ENCODE data around the gene WWOX.
"Not testable (repeated sequence)": the region's sequence is repeated elsewhere in the genome, so short reads cannot be mapped to it uniquely, and the experiment has no call there.

The WWOX gene

DNA sequence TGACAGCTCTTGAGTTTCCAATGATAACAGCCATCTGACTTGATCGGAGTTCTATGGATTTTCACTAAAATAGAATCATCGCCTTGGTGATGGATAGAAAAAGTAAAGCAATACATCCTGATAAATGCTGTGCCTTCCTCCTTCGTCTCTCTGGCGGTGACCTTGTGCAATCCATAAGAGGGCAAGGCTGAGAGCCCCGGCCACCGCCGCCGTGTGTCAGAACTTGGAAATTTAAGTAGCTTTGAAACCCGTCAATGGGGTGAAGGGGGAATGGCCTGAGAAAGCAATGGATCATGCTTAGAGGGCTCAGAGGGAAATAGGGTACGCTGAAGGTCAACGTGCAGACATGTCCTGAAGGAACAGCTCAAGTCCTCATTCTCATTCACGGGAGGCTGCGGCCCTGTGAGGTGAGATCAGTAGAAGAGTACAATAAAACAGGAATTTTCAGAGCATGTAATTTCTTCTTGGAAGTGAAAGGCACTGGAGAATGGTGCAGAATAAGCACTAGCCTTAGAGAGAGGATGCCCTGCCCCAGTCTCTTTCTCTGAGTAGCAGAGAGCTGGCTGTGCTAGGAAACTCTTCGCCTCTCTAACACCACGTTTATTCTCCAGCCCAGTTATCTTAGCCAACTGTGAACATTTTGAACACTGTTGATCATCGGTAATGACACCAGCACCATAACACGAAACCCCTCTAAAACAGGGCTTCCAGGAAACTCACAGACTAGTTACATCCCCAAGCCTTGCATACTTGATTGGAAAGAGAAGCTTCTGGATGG, 573.5 kb downstream of the WWOX start:
- DNase-seq, result no peak

DNA sequence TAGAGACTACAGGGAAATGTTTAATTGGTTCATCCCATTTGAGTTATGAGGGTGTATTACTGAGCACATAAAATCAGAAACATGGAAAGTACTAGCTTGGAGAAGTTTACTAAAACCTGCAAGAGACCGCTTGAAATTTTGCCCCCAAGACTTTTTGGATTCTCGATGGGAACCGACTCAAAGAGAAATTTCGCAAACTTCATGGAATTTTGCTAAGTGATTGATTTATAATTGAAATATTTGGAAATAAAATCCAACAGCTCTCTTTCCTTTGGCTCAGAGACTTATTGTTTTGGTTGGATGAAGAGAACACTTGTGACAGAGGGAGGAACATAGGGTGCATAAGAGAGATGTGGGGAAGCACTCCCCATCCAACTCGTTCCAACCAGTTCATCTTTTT, 574.4 kb downstream of the WWOX start:
- no peak for DNase-seq

DNA sequence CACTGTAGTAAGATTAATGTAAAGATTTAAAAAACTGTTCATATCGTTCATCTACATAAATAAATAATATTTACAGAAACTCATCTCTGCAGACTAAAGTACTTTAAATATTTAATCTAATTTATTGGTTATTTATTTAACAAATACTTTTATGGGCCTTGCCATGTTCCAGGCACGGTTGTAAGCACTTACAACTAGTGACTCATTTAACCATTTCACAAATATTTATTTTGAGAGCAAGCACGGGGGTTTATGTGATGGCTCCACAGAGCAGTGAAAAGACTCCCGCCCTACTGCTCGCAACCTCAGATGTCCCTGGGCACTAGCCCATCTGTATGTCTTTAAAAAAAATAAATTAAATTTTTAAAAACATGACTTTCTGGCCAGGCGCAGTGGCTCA, 575.9 kb downstream of the WWOX start:
- DNase-seq, result no peak

DNA sequence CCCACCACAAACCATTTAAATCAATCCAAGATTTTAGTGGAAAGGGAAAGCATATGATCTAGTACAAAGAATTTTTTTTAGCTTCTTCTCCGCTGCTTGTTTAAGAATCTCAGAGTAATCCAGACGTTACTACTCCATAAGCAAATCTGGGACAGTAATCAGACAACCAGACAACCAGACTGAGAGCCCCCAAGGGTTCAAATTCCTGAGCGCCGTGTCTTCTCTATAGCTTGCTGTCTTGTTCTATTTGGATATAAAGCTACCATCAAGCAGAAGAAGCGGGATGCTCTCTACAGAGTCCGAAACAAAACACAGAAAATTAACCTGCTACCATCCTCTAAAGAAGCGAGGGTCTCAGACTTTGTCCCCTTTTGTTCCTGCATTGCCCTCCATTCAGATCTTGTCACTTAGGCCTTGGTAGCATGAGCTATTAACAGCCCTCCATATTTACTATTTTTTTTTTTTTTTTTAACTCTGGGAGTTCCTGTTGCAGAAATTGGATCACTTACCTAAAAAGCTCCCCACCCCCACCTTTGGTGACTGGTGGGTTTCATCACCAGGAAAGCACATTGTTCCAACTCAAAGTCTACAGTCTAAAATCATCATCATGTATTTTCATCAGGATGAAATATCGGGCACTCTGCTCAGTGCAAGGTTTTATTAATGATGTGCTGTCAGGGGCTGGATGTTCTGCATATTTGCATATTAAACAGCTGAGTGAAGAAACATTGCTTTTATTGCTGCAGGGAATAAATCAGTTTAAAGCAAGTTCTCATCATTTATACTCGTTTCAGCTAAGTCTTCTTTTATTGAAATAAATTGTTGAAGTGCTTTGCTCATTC, 576.7 kb downstream of the WWOX start:
- DNase-seq, result no peak

DNA sequence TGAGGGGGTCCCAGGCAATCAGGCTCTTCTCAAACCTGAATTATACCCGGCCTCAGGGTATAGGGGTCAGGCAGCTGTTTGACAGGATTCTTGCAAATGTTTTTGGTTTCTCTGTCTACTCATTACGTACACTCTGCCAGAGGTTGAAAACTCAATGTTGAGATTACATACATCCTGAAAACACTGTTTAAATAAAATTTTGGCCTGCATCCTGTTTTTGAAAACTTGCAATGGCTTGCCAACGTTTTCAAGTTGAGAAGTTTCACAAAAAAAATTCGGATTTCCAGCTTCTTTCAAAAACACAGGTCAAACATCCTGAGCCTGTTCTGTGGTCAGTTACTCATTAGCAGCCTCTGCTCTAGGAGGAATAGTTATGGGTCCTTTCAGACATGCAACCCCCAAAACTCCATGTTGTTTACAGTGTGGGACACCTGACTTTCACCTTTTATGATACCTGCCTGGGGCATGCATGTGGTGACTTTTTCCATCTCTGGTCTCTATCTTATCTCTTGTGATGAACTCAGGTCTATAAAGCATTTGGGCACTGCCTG, 577.8 kb downstream of the WWOX start:
- DNase-seq, result no peak

DNA sequence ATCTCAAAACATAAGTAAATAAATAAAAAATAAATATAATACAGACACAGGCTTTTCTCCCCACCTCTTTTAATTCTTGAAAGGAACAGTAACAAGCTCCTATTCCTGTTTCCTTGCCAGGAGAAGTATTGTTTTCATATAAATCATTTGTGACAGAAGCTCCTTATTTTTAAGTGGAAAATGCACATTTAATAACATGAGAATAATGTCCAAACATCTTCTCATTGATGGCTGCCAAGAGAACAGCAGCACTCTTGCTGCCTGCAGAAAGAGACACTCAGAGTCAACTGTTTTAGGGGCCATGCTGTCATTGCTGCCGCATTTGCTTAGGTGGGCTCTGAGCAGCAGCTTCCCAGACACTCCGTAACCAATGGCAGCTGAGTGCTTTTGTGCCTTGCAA, 580.1 kb downstream of the WWOX start:
- DNase-seq, result no peak

DNA sequence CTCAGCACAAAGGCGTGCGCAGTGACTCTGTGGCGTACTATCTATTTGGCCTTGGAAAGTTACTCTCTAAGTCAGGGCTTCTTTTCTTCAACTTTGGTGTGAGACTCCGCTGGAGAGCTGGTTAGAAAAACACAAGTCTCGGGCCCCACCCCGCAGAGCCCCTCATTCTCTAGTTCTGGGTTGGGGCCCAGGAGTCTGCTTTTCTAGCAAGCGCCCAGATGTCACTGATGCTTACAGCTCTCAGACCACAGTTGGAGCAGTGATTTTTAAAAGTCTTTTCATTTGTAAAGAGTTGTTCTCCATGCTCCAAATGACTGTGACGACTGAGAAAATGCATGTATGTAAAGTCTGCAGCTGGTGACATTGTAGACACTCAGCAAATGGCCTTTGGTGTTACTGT, 582.3 kb downstream of the WWOX start:
- no peak for DNase-seq

DNA sequence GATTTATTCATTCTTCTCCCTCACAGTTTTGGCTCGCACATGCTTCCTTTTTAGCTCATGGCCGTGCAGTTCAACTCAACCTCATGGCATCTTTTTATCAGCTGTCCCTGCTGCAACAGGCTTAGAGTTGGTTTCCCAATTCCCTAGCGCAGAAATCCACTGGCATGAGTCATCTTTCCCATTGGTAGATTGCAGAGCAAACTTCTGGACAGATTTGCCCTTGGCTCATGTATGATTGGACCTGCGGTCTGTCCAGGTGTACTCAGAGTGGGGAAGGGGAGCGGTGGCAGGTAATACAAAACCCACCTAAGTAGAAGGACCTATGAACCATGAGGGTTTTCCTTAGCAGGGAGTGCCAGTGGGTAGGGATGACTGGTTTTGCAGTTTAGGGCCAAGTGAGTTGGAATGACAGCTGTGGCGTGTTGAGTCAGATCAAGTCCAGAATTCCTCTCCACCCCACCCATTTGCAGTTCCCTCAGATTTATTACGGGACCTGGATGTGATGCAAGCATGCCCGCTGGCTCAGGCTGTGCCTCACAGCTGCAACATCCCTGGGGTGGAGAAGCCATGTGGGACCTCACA, 584.7 kb downstream of the WWOX start:
- no peak for DNase-seq

DNA sequence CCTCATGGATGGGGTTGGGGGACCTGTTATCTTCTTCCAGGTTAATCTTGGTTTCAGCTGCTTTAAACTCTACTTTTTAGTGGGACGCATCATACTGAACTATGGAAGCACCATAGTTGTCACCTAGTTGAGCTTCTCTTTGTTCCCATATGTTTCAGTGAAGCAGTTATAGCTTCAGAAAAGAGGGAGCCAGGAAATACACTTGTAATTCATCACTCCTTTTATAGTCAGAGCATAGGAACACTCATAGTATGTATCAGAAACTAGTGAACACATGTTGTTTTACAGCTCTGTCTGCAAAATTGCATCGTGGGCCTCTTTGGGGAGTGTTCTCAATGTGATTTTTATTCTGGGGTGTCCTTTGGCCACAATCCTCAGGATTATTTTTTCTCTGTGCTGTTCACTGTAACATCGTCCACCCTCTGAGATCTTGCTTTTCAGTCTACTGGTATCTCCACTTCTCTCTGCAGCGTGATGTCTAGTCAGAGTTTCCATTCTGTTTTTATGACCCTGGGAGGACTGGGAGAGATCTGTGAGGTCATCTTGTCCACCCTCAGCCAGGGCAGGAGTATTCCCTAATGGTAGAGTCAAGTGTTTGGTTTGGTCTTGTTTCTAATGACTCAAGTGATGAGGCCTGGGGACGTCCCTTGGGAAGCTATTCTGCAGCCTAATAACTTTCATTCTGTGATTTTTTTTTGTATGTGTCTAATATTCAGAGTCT, 585.4 kb downstream of the WWOX start:
- DNase-seq, result no peak

DNA sequence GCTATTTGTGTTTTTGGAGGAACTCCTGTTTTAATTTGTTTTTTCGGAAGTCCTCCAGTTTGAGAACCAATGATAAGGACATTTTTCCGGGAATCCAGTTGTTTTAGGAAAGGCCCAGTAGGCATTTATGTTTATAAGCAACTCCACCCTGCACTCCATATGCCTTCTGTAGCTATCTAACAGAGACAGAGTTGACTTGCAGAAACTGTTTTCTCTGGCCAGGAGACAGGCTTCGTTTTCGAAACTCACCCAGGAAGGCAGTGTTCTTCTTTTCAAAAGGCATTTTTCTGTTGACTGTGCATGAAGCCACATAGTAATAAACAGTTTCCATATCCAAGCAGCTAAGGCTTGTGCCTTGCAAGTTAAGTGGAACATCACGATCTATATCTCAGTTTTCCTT, 587.1 kb downstream of the WWOX start:
- DNase-seq, result no peak

DNA sequence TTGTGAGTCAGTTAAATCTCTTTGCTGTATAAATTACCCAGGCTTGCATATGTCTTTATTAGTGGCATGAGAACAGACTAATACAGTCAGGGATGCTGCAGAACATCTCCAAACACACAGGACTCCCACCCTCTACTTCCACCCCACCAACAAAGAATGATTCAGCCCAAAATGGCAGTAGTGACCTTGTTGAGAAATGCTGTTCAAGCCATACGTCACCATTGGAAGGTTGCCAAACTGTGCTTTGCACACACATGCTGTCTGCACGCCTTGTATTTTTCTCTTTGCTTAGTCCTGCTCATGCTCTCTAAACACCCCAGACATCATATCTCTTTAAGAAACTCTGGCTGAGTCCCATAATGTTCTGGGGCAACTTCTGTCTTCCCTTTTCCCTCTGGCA, 589.6 kb downstream of the WWOX start:
- no peak for DNase-seq

DNA sequence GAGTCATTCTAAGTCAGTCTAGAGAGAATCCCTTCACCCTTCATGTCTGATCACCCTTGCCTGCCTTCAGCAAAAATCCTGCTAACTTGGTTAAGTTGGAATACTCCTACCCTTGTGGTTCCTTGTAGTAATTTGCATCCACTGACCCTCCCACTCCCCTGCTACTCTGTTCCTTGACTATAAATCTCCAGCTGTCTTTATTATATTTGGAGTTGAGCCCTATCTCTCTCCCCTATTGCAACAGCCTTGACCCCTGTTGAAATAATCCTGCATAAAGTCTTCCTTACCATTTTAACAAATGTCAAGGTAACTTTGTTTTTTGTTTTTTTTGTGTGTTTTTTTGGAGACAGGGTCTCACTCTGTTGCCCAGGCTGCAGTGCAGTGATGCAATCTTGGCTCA, 590.1 kb downstream of the WWOX start:
- no peak for DNase-seq

DNA sequence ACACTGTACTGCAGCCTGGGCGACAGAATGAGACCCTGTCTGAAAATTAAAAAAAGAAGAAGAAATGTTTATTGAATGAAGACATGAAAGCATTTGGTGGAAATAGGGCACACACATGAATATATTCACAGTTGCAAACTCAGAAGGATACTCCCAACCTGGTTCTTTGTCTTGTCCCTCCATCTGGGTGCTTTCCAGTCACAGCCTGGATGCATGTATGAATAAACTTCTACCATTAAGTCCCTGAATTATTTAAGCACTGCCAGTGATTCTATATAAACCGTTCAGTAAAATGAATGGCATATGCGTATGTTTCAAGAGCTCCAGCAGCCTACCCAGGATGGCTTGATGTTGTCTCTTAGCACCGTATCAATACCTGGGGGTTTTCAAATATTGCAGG, 591.1 kb downstream of the WWOX start:
- no peak for DNase-seq

DNA sequence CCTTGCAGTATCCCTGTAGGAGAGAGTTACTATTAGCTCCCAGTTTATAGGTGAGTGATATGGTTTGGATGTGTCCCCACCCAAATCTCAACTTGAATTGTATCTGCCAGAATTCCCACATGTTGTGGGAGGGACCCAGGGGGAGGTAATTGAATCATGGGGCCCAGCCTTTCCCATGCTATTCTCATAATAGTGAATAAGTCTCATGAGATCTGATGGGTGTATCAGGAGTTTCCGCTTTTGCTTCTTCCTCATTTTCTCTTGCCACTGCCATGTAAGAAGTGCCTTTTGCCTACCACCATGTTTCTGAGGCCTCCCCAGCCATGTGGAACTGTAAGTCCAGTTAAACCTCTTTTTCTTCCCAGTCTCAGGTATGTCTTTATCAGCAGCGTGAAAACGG, 592.3 kb downstream of the WWOX start:
- DNase-seq, result not testable (repeated sequence)

DNA sequence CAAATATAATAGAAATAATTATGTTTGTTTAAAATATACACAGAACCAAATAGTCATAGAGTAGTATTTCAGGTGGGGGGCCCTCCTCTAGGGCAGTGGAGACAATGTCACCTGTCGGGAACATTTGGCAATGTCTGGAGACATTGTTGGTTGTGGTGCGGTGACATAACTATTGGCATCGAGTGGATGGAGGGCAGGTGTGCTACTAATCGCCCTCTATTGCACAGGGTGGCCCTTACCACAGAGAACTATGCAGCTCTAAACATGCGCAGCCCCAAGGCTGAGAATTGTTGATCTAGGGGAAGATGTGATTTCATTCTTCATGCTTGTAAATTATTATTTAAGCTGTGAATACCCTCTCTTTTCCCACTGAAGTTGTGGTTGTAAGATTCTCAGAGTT, 594.0 kb downstream of the WWOX start:
- DNase-seq, result no peak

DNA sequence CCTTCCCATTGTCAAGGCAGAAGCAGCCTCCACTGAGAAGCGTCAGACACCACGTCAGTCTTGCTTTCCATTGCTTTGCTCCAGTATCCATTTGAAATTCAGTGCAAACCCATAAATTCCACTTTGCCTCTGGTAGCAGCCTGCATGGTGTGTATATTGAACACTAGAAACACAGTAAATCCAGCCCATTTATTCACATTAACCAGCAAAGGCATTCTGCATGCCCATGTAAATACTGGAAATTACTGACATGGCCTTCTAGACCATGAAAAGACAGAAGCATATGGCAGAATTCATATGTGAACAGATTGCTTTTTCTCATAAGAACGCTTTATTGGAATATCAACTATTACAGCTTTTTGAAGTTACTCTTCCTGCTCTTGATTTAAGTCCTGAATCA, 595.0 kb downstream of the WWOX start:
- no peak for DNase-seq

DNA sequence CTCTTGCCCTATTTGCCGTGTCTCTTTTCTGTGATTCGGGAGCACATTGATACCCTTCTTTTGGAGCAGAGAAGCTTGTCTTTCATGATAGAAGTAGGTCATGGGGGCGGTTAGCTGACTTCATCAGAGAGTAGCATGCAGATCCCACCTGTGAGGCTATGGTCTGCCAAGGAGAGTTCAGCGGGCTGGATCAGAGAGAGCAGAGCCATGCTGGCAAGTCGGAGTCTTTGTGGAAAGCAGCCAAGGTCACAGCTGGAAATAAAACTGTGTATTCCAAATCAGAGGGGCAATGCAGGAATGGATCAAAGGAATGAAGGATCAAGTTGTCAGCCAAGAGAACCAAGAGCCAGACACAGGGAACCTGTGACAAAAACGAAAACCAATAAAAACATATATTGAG, 595.9 kb downstream of the WWOX start:
- DNase-seq, result no peak

DNA sequence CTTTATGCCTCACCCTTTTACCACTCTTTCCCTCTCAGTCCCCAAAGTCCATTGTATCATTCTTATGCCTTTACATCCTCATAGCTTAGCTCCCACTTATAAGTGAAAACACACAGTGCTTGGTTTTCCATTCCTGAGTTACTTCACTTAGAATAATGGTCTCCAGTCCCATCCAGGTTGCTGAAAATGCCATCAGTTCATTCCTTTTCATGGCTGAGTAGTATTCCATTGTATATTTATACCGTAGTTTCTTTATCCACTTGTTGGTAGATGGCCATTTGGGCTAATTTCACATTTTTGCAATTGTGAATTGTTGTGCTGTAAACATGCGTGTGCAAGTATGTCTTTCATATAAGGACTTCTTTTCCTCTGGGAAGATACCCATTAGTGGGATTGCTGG, 597.3 kb downstream of the WWOX start:
- DNase-seq, result no peak

DNA sequence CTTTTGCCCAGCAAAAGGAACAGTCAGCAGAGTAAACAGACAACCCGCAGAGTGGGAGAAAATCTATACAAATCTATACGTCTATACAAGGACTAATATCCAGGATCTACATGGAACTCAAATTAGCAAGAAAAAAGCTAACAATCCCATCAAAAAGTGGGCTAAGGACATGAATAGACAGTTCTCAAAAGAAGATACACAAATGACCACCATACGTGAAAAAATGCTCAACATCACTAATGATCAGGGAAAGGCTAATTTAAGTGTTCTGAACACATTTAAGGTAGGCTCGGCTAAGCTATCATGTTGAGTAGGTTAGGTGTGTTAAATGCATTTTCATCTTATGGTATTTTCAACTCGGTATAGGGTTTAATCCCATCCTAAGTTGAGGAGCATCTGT, 598.0 kb downstream of the WWOX start:
- DNase-seq, result no peak

DNA sequence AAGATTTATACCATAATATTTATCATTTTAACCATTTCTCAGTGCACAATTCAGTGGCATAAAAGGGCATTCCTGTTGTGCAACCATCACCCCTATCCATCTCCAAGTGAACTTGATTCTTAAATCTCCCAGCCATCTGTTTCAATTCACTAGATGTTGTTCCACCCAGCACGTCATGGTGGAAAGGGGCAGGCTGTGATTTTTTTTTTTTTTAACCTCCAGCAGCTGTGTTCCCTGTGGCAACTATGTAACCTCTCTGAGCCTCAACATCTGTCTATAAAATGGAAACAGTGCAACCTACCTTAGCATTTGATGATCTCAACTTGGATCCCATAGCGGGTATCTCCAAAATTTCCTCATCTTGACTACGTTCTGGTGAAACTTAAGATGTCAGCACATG, 604.5 kb downstream of the WWOX start:
- no peak for DNase-seq

DNA sequence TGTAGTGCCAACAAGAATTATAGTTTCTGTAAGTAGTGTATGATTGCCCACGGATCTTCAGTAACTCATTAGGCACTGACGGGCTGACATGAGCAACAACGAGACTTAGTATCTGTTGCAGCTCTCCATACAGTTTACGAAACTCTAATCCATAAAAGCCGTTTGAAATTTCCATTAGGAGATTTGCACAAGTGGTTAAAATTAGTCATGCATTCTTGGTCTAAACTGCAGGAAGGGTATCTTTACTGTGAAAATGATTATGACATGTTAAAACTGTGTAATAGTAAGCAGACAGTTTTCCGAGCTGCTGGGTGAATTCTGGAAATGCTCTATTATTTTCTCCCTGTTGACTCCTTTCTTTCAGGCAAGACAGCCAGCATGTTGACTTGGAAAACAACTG, 605.0 kb downstream of the WWOX start:
- no peak for DNase-seq

DNA sequence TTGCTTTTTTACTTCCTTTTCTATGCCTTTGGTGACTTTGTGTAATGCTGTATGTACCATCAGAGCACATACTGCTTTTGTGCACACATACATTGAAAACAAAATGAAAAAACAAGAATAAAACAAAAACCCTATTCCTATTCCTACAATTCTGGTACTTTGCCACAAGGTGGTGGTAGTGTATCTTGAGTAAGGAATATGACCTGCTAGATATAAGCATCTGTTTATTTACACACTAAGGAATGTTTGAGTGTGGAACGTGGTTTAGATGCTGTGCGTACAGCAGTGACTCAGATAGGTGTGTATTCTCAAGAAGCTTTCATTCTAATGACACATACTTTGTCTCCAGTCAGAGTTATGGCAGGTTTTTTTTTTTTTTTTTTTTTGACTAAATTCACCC, 606.2 kb downstream of the WWOX start:
- DNase-seq, result peak; percentile 71

DNA sequence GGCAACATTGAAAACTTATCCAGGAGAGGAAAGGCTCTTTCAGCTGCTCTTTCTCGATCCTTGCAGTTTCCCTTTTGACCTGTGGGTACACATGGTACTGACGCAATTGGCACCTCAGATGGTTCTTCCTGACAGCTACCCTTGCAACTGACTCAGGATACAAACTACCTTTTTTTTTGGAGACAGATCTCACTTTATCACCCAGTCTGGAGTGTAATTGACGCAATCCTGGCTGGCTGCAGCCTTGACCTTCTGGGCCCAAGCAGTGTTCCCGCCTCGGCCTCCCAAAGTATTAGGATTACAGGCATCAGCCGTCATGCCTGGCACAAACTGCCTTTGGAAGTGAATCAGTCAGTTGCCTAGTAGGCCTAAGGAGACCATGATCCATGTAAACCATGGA, 607.2 kb downstream of the WWOX start:
- DNase-seq, result no peak

All from activated CD4-positive, alpha-beta T cell treated with anti-CD3 and anti-CD28 coated beads, Interleukin-10, Interleukin-2, amounts not matched to agents 100 ng/mL and 50 ng/mL, durations not matched to agents 16 hours and 8 hours (primary cell).